Nephron (organoid): ENCODE data around the gene MAP3K5.
A peak's percentile ranks its signal among the peaks of the same experiment; 100 is the strongest.

Source experiments
- H3K27ac Mint-ChIP-seq, 3 experiments: 2 replicates each; pipeline ENCODE4 v1.8.0; 2020; ENCODE audit warnings: mixed read lengths in 3 of 3, mild to moderate bottlenecking in 2 of 3, moderate library complexity in 1 of 3
- H3K27me3 Mint-ChIP-seq: 2 replicates; pipeline ENCODE4 v1.8.0; 2021; ENCODE audit warnings: low read depth, mild to moderate bottlenecking, moderate library complexity, mixed read lengths
- H3K36me3 Mint-ChIP-seq: 2 replicates; pipeline ENCODE4 v1.8.0; 2020; ENCODE audit warnings: low read depth, mixed read lengths
- H3K4me1 Mint-ChIP-seq: 2 replicates; pipeline ENCODE4 v1.8.0; 2020; ENCODE audit warnings: mixed read lengths
- H3K4me3 Mint-ChIP-seq, 3 experiments: 2 replicates each; pipeline ENCODE4 v1.8.0; 2020; ENCODE audit warnings: mild to moderate bottlenecking in 3 of 3, mixed read lengths in 3 of 3, moderate library complexity in 2 of 3
- H3K9me3 Mint-ChIP-seq: 2 replicates; pipeline ENCODE4 v1.8.0; 2020; ENCODE audit warnings: mixed read lengths
- CTCF ChIP-seq, 3 experiments: fragments of 200-600 bp; sonication (generic); IDR thresholded peaks; one replicate each; pipeline ENCODE4 v1.5.0; 2021; ENCODE audit warnings: antibody characterized with exemption in 3 of 3; ENCODE audit not compliant: unreplicated experiment in 3 of 3

Gene MAP3K5

GRCh38 chr6:136510299-136510698, 282.0 kb downstream of the MAP3K5 start:
- H3K27me3 Mint-ChIP-seq: no peaks in the 10 kb centered on the region
- peaks cover 2% of the 10 kb centered on the region for H3K4me1 Mint-ChIP-seq
- H3K4me3 Mint-ChIP-seq: no peak overlapping the region
- H3K27ac Mint-ChIP-seq: no peak overlapping the region
- no peaks in the 10 kb centered on the region for H3K36me3 Mint-ChIP-seq
- no peak for TF ChIP-seq CTCF (IDR thresholded peaks at IDR 0.05; ENCODE audit: unreplicated experiment in 3 of 3)
- no peaks in the 10 kb centered on the region for H3K9me3 Mint-ChIP-seq

GRCh38 chr6:136508725-136509392, 283.4 kb downstream of the MAP3K5 start:
- no peaks in the 10 kb centered on the region for H3K9me3 Mint-ChIP-seq
- peak overlapping the region in 1 of 3 experiments; percentile 48 for H3K27ac Mint-ChIP-seq

More at GRCh38 chr6:136508725-136509392, 283.4 kb downstream of the MAP3K5 start:
- Mint-ChIP-seq H3K4me3 (no peak overlapping the region), H3K27me3 (no peaks in the 10 kb centered on the region), H3K36me3 (no peaks in the 10 kb centered on the region), H3K4me1 (no peaks in the 10 kb centered on the region)
- no peak for TF ChIP-seq CTCF (IDR thresholded peaks at IDR 0.05; ENCODE audit: unreplicated experiment in 3 of 3)
